GM23338 (cell line): ENCODE results near the gene KAT2B. TPM values are rescaled to one million over a fixed set of nuclear protein-coding genes. Genes with fewer than 3 reads are reported as not detected.

ENCODE experiments used
- ATAC-seq: fragments of 200-7000 bp; cut with Tn5 transposase; 3 replicates; pipeline ENCODE4 v1.9.1; 2020
- DNase-seq: peaks from one replicate; pipeline ENCODE4 v3.0.0-alpha.2; 2015; ENCODE audit warnings: low spot score
- H2AFZ ChIP-seq: fragments of 200-600 bp; sonication (generic); 2 replicates; pipeline ENCODE4 v1.8.0; 2016; ENCODE audit warnings: antibody characterized with exemption, mild to moderate bottlenecking, moderate library complexity
- H3F3A ChIP-seq: fragments of 200-600 bp; sonication (generic); replicated peaks from 2 replicates; pipeline ENCODE4 v1.8.0; 2017; ENCODE audit warnings: antibody characterized with exemption, mixed run types, low read depth
- H3K27ac ChIP-seq: fragments of 200-600 bp; sonication (generic); 2 replicates; pipeline ENCODE4 v1.6.1; 2016; ENCODE audit warnings: low read depth
- H3K27me3 ChIP-seq: fragments of 200-600 bp; sonication (generic); 2 replicates; pipeline ENCODE4 v1.8.0; 2016; ENCODE audit warnings: mild to moderate bottlenecking, mixed run types, moderate library complexity; ENCODE audit not compliant: insufficient read depth
- H3K36me3 ChIP-seq: fragments of 200-600 bp; sonication (generic); 2 replicates; pipeline ENCODE4 v1.8.0; 2016; ENCODE audit warnings: mild to moderate bottlenecking; ENCODE audit not compliant: insufficient read depth
- H3K4me1 ChIP-seq: fragments of 200-600 bp; sonication (generic); 2 replicates; pipeline ENCODE4 v1.8.0; 2016; ENCODE audit warnings: mild to moderate bottlenecking, moderate library complexity; ENCODE audit not compliant: insufficient read depth
- H3K4me2 ChIP-seq: fragments of 200-600 bp; sonication (generic); 2 replicates; pipeline ENCODE4 v1.7.1; 2017; ENCODE audit warnings: mixed run types
- H3K4me3 ChIP-seq: fragments of 200-600 bp; sonication (generic); 2 replicates; pipeline ENCODE4 v1.6.1; 2016; ENCODE audit warnings: mixed run types
- H3K79me2 ChIP-seq: fragments of 200-600 bp; sonication (generic); replicated peaks from 2 replicates; pipeline ENCODE4 v1.8.0; 2017; ENCODE audit warnings: mild to moderate bottlenecking; ENCODE audit not compliant: insufficient read depth
- H3K9me2 ChIP-seq: fragments of 200-600 bp; sonication (generic); 2 replicates; pipeline ENCODE4 v1.8.0; 2017; ENCODE audit not compliant: insufficient read depth
- H4K20me1 ChIP-seq: fragments of 200-600 bp; sonication (generic); replicated peaks from 2 replicates; pipeline ENCODE4 v1.8.0; 2017; ENCODE audit warnings: mild to moderate bottlenecking; ENCODE audit not compliant: insufficient read depth
- H3K27ac Mint-ChIP-seq: 2 replicates; pipeline ENCODE4 v1.8.0; 2020; ENCODE audit warnings: inconsistent platforms, mild to moderate bottlenecking, moderate library complexity, mixed read lengths
- H3K27me3 Mint-ChIP-seq: 3 replicates; pipeline ENCODE4 v1.8.0; 2022; ENCODE audit warnings: low read depth, mild to moderate bottlenecking, moderate library complexity, mixed read lengths, inconsistent platforms; ENCODE audit not compliant: insufficient read depth, poor library complexity
- H3K36me3 Mint-ChIP-seq: 3 replicates; pipeline ENCODE4 v1.8.0; 2021; ENCODE audit warnings: low read depth, mild to moderate bottlenecking, inconsistent platforms, moderate library complexity, mixed read lengths
- H3K4me1 Mint-ChIP-seq: 3 replicates; pipeline ENCODE4 v1.8.0; 2020; ENCODE audit warnings: mild to moderate bottlenecking, inconsistent platforms, mixed read lengths
- H3K4me3 Mint-ChIP-seq: 3 replicates; pipeline ENCODE4 v1.8.0; 2021; ENCODE audit warnings: moderate library complexity, mild to moderate bottlenecking, inconsistent platforms, mixed read lengths
- H3K9me3 Mint-ChIP-seq: 3 replicates; pipeline ENCODE4 v1.8.0; 2020; ENCODE audit warnings: moderate library complexity, mild to moderate bottlenecking, inconsistent platforms, mixed read lengths
- CREB1 ChIP-seq: fragments of 250-450 bp; sonication (Bioruptor Pico); IDR thresholded peaks from 2 replicates; pipeline ENCODE4 v1.5.0; 2020; ENCODE audit warnings: low read depth, mild to moderate bottlenecking, moderate library complexity
- EZH2 ChIP-seq: fragments of 200-600 bp; sonication (generic); IDR thresholded peaks from one replicate; pipeline ENCODE4 v1.8.0; 2017; ENCODE audit warnings: antibody characterized with exemption, mild to moderate bottlenecking, low read depth; ENCODE audit not compliant: unreplicated experiment
- EZH2phosphoT487 ChIP-seq: fragments of 200-600 bp; sonication (generic); IDR thresholded peaks from one replicate; pipeline ENCODE4 v1.8.1; 2018; ENCODE audit warnings: antibody characterized with exemption; ENCODE audit not compliant: unreplicated experiment
- JUNB ChIP-seq: IDR thresholded peaks from one replicate; pipeline ENCODE4 v1.6.1; 2016; ENCODE audit warnings: antibody characterized with exemption; ENCODE audit not compliant: unreplicated experiment
- NANOG ChIP-seq: IDR thresholded peaks from 2 replicates; pipeline ENCODE4 v1.6.1; 2016; ENCODE audit warnings: antibody characterized with exemption, borderline replicate concordance
- POLR2AphosphoS5 ChIP-seq: IDR thresholded peaks from 2 replicates; pipeline ENCODE4 v1.6.1; 2016; ENCODE audit warnings: antibody characterized with exemption, low read depth
- STAT1 ChIP-seq: IDR thresholded peaks from one replicate; pipeline ENCODE4 v1.6.1; 2016; ENCODE audit warnings: antibody characterized with exemption; ENCODE audit not compliant: unreplicated experiment
- ZNF114 ChIP-seq: fragments of 250-450 bp; sonication (Bioruptor Pico); IDR thresholded peaks from 2 replicates; pipeline ENCODE4 v1.5.0; 2020; ENCODE audit warnings: mild to moderate bottlenecking, moderate library complexity
- ZNF331 ChIP-seq: fragments of 250-450 bp; sonication (Bioruptor Pico); IDR thresholded peaks from 2 replicates; pipeline ENCODE4 v1.5.0; 2020; ENCODE audit warnings: low read depth, mild to moderate bottlenecking, moderate library complexity
- polyA plus RNA-seq: library from polyadenylated mRNA; unstranded; fragments of >200 nt; fragmentation: Nextera tagmentation; extraction: Ambion mirVana; gene quantifications from 2 replicates; pipeline ENCODE4 v1.2.1, GENCODE V29; 2016
- total RNA-seq: library from RNA; depleted of rRNA; stranded (reverse); fragments of >200 nt; shearing (Covaris generic); gene quantifications from 2 replicates; pipeline ENCODE4 v1.2.3, GENCODE V29; 2014
- TF ChIP-seq, protein P1 (sequence below): IDR thresholded peaks from one replicate; pipeline ENCODE4 v1.6.1; 2018; ENCODE audit warnings: antibody characterized with exemption; ENCODE audit not compliant: unreplicated experiment
- TF ChIP-seq, protein P2 (sequence below), 2 experiments: fragments of 200-600 bp in 1 of 2; sonication (generic) in 1 of 2; conservative IDR thresholded peaks; 2 replicates each; pipeline versions ENCODE4 v1.5.1 to v1.6.1; 2016 to 2017; ENCODE audit warnings: antibody characterized with exemption in 2 of 2, low read depth in 2 of 2, mild to moderate bottlenecking in 2 of 2, moderate library complexity in 1 of 2
- TF ChIP-seq, protein P3 (sequence below): IDR thresholded peaks from 2 replicates; pipeline ENCODE4 v1.6.1; 2016; ENCODE audit warnings: antibody characterized with exemption
- TF ChIP-seq, protein P4 (sequence below): fragments of 250-450 bp; sonication (Bioruptor Pico); IDR thresholded peaks from 2 replicates; pipeline ENCODE4 v1.5.0; 2020; ENCODE audit warnings: mild to moderate bottlenecking, moderate library complexity

KAT2B gene
- total and polyA plus RNA-seq, 2 experiments from 2014 or later, result 1.3 to 4.4 TPM

DNA sequence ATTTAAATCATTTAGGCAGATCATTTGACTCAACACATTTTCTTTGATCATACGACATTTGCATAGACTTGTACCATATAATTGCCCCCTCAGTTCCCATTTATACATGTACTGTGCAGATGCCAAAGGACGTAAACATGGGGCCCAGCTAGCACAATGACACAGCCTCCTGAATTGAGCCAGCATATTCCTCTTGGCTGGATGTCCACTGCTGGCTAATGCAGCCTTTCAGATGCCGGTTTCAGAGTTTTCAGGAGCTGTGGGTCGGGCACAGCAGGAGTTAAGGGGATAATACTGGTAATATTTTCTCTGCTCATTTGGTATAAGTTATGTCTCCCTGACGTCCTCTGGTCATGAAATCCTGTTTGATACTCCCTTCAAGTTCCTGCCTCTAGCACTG, 39.4 kb downstream of the KAT2B start:
- peaks cover 14% of the 10 kb centered on the region for H3K4me1 Mint-ChIP-seq
- no peak overlapping the region for H3K27ac Mint-ChIP-seq
- no peak overlapping the region for H3K4me3 Mint-ChIP-seq
- Histone ChIP-seq H3F3A (no peaks in the 10 kb centered on the region), H2AFZ (no peak overlapping the region), H3K79me2 (no peaks in the 10 kb centered on the region), H3K4me1 (0 out of 2 replicates have a peak, but pooled peaks cover 6% of the 10 kb centered on the region), H3K27me3 (no peaks in the 10 kb centered on the region), H3K4me2 (no peak overlapping the region), H3K4me3 (no peak overlapping the region), H3K36me3 (no peaks in the 10 kb centered on the region), H3K9me2 (no peaks in the 10 kb centered on the region), H4K20me1 (no peaks in the 10 kb centered on the region), H3K27ac (no peak overlapping the region)
- H3K36me3 Mint-ChIP-seq, result no peaks in the 10 kb centered on the region
- H3K9me3 Mint-ChIP-seq, result no peaks in the 10 kb centered on the region
- peaks cover 2% of the 10 kb centered on the region for H3K27me3 Mint-ChIP-seq
- TF ChIP-seq, protein P1, sequence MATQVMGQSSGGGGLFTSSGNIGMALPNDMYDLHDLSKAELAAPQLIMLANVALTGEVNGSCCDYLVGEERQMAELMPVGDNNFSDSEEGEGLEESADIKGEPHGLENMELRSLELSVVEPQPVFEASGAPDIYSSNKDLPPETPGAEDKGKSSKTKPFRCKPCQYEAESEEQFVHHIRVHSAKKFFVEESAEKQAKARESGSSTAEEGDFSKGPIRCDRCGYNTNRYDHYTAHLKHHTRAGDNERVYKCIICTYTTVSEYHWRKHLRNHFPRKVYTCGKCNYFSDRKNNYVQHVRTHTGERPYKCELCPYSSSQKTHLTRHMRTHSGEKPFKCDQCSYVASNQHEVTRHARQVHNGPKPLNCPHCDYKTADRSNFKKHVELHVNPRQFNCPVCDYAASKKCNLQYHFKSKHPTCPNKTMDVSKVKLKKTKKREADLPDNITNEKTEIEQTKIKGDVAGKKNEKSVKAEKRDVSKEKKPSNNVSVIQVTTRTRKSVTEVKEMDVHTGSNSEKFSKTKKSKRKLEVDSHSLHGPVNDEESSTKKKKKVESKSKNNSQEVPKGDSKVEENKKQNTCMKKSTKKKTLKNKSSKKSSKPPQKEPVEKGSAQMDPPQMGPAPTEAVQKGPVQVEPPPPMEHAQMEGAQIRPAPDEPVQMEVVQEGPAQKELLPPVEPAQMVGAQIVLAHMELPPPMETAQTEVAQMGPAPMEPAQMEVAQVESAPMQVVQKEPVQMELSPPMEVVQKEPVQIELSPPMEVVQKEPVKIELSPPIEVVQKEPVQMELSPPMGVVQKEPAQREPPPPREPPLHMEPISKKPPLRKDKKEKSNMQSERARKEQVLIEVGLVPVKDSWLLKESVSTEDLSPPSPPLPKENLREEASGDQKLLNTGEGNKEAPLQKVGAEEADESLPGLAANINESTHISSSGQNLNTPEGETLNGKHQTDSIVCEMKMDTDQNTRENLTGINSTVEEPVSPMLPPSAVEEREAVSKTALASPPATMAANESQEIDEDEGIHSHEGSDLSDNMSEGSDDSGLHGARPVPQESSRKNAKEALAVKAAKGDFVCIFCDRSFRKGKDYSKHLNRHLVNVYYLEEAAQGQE, result no peak
- TF ChIP-seq, protein P2, sequence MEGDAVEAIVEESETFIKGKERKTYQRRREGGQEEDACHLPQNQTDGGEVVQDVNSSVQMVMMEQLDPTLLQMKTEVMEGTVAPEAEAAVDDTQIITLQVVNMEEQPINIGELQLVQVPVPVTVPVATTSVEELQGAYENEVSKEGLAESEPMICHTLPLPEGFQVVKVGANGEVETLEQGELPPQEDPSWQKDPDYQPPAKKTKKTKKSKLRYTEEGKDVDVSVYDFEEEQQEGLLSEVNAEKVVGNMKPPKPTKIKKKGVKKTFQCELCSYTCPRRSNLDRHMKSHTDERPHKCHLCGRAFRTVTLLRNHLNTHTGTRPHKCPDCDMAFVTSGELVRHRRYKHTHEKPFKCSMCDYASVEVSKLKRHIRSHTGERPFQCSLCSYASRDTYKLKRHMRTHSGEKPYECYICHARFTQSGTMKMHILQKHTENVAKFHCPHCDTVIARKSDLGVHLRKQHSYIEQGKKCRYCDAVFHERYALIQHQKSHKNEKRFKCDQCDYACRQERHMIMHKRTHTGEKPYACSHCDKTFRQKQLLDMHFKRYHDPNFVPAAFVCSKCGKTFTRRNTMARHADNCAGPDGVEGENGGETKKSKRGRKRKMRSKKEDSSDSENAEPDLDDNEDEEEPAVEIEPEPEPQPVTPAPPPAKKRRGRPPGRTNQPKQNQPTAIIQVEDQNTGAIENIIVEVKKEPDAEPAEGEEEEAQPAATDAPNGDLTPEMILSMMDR (conservative IDR thresholded peaks at IDR 0.05; ENCODE audit: low read depth in 2 of 2), result no peak
- no peak for TF ChIP-seq STAT1
- TF ChIP-seq CREB1 (CRISPR knock-in tag), result no peak
- TF ChIP-seq, protein P3, sequence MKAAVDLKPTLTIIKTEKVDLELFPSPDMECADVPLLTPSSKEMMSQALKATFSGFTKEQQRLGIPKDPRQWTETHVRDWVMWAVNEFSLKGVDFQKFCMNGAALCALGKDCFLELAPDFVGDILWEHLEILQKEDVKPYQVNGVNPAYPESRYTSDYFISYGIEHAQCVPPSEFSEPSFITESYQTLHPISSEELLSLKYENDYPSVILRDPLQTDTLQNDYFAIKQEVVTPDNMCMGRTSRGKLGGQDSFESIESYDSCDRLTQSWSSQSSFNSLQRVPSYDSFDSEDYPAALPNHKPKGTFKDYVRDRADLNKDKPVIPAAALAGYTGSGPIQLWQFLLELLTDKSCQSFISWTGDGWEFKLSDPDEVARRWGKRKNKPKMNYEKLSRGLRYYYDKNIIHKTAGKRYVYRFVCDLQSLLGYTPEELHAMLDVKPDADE, result no peak
- TF ChIP-seq EZH2, result no peak
- no peak for TF ChIP-seq ZNF114 (CRISPR knock-in tag)
- TF ChIP-seq JUNB, result no peak
- TF ChIP-seq EZH2phosphoT487, result no peak
- no peak for TF ChIP-seq NANOG
- TF ChIP-seq POLR2AphosphoS5, result no peak
- TF ChIP-seq, protein P4, sequence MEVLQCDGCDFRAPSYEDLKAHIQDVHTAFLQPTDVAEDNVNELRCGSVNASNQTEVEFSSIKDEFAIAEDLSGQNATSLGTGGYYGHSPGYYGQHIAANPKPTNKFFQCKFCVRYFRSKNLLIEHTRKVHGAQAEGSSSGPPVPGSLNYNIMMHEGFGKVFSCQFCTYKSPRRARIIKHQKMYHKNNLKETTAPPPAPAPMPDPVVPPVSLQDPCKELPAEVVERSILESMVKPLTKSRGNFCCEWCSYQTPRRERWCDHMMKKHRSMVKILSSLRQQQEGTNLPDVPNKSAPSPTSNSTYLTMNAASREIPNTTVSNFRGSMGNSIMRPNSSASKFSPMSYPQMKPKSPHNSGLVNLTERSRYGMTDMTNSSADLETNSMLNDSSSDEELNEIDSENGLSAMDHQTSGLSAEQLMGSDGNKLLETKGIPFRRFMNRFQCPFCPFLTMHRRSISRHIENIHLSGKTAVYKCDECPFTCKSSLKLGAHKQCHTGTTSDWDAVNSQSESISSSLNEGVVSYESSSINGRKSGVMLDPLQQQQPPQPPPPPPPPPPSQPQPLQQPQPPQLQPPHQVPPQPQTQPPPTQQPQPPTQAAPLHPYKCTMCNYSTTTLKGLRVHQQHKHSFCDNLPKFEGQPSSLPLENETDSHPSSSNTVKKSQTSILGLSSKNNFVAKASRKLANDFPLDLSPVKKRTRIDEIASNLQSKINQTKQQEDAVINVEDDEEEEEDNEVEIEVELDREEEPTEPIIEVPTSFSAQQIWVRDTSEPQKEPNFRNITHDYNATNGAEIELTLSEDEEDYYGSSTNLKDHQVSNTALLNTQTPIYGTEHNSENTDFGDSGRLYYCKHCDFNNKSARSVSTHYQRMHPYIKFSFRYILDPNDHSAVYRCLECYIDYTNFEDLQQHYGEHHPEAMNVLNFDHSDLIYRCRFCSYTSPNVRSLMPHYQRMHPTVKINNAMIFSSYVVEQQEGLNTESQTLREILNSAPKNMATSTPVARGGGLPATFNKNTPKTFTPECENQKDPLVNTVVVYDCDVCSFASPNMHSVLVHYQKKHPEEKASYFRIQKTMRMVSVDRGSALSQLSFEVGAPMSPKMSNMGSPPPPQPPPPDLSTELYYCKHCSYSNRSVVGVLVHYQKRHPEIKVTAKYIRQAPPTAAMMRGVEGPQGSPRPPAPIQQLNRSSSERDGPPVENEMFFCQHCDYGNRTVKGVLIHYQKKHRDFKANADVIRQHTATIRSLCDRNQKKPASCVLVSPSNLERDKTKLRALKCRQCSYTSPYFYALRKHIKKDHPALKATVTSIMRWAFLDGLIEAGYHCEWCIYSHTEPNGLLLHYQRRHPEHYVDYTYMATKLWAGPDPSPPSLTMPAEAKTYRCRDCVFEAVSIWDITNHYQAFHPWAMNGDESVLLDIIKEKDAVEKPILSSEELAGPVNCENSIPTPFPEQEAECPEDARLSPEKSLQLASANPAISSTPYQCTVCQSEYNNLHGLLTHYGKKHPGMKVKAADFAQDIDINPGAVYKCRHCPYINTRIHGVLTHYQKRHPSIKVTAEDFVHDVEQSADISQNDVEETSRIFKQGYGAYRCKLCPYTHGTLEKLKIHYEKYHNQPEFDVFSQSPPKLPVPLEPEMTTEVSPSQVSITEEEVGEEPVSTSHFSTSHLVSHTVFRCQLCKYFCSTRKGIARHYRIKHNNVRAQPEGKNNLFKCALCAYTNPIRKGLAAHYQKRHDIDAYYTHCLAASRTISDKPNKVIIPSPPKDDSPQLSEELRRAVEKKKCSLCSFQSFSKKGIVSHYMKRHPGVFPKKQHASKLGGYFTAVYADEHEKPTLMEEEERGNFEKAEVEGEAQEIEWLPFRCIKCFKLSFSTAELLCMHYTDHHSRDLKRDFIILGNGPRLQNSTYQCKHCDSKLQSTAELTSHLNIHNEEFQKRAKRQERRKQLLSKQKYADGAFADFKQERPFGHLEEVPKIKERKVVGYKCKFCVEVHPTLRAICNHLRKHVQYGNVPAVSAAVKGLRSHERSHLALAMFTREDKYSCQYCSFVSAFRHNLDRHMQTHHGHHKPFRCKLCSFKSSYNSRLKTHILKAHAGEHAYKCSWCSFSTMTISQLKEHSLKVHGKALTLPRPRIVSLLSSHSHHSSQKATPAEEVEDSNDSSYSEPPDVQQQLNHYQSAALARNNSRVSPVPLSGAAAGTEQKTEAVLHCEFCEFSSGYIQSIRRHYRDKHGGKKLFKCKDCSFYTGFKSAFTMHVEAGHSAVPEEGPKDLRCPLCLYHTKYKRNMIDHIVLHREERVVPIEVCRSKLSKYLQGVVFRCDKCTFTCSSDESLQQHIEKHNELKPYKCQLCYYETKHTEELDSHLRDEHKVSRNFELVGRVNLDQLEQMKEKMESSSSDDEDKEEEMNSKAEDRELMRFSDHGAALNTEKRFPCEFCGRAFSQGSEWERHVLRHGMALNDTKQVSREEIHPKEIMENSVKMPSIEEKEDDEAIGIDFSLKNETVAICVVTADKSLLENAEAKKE (CRISPR knock-in tag), result no peak
- TF ChIP-seq ZNF331 (CRISPR knock-in tag), result no peak
- ATAC-seq, result no peak
- DNase-seq, result no peak
